ENCODE data around the gene INTS12. TPM values are rescaled to one million over a fixed set of nuclear protein-coding genes. Genes with fewer than 3 reads are reported as not detected.
"Not testable (repeated sequence)": the region's sequence is repeated elsewhere in the genome, so short reads cannot be mapped to it uniquely, and the experiment has no call there.

Gene INTS12
- total RNA-seq, 3 donors from 2014 or later (not counting 1 experiment from before 2014, with no cell fraction given), result 19.4 to 22.8 (median 19.9) TPM

DNA sequence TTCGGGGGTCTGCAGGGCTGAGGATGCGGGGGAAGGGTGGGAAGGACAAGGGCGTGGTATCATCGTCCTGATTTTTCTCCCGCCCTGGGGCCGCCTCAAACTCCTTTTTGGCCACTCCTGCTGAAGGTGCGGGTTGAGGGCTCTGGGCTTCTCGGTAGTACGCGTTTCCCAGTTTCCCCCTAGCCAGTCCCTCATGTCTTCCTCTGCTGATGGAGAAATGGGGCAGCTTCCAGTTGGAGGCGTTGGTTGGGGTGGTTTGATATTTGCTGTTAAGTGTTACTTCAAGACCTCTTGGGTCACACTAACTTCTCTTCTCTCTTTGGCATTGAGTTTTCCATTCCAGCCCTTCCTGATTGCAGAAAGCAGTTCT lies 577 bp upstream of the INTS12 start:
- Histone ChIP-seq H3K27ac (ENCODE audit: low read length) (peak overlapping the region; percentile 72), H3K4me3 (ENCODE audit: low read length) (peak overlapping the region; percentile 94), H3K9me3 (ENCODE audit: control insufficient read depth, insufficient read depth, low read length) (no peaks in the 10 kb centered on the region), H3K27me3 (ENCODE audit: control insufficient read depth, insufficient read depth, low read length) (no peaks in the 10 kb centered on the region), H3K36me3 (ENCODE audit: control insufficient read depth, insufficient read depth, low read length) (no peaks in the 10 kb centered on the region), H3K4me1 (ENCODE audit: control insufficient read depth, insufficient read depth, low read length) (peaks cover 3% of the 10 kb centered on the region)
- DNase-seq (peak in 1 of 2 donors; percentile 45), ATAC-seq (peak; percentile 11 to 19 (median 14))
- H3K4me3 Mint-ChIP-seq, result peak overlapping the region; percentile 97
- H3K36me3 Mint-ChIP-seq, result no peaks in the 10 kb centered on the region
- TF ChIP-seq, protein P1, sequence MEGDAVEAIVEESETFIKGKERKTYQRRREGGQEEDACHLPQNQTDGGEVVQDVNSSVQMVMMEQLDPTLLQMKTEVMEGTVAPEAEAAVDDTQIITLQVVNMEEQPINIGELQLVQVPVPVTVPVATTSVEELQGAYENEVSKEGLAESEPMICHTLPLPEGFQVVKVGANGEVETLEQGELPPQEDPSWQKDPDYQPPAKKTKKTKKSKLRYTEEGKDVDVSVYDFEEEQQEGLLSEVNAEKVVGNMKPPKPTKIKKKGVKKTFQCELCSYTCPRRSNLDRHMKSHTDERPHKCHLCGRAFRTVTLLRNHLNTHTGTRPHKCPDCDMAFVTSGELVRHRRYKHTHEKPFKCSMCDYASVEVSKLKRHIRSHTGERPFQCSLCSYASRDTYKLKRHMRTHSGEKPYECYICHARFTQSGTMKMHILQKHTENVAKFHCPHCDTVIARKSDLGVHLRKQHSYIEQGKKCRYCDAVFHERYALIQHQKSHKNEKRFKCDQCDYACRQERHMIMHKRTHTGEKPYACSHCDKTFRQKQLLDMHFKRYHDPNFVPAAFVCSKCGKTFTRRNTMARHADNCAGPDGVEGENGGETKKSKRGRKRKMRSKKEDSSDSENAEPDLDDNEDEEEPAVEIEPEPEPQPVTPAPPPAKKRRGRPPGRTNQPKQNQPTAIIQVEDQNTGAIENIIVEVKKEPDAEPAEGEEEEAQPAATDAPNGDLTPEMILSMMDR (IDR thresholded peaks at IDR 0.05), result no peak
- WGBS (ENCODE audit: insufficient coverage), result 0% methylated on average over 10 of the region's 11 CpGs
- no peaks in the 10 kb centered on the region for H3K27me3 Mint-ChIP-seq (ENCODE audit: low read depth in 2 of 2)
- no peaks in the 10 kb centered on the region for H3K9me3 Mint-ChIP-seq
- peaks cover 23 to 32% of the 10 kb centered on the region in 2 donors for H3K4me1 Mint-ChIP-seq
- intact Hi-C loops (cut with micrococcal nuclease), result no loop called here
- H3K27ac Mint-ChIP-seq, result peak overlapping the region; percentile 87 to 94

- H3K4me3 ChIP-seq (ENCODE audit: low read length), result peak overlapping the region; percentile 94
- Mint-ChIP-seq H3K27me3 (ENCODE audit: low read depth in 2 of 2) (no peaks in the 10 kb centered on the region), H3K27ac (peak overlapping the region; percentile 87 to 94), H3K9me3 (no peaks in the 10 kb centered on the region), H3K4me3 (peak overlapping the region; percentile 97), H3K36me3 (no peaks in the 10 kb centered on the region), H3K4me1 (peaks cover 23 to 32% of the 10 kb centered on the region in 2 donors)
- no peak overlapping the region for H3K27ac ChIP-seq (ENCODE audit: low read length)
- TF ChIP-seq, protein P1 (IDR thresholded peaks at IDR 0.05), result no peak
- H3K36me3 ChIP-seq (ENCODE audit: control insufficient read depth, insufficient read depth, low read length), result no peaks in the 10 kb centered on the region
- ATAC-seq (no peak), DNase-seq (peak in 1 of 2 donors; percentile 32)
- 33% methylated on average over 7 of the region's 7 CpGs for WGBS (ENCODE audit: insufficient coverage)
- H3K4me1 ChIP-seq (ENCODE audit: control insufficient read depth, insufficient read depth, low read length), result peaks cover 3% of the 10 kb centered on the region
- intact Hi-C loops (cut with micrococcal nuclease), result no loop called here
- H3K27me3 ChIP-seq (ENCODE audit: control insufficient read depth, insufficient read depth, low read length), result no peaks in the 10 kb centered on the region
- H3K9me3 ChIP-seq (ENCODE audit: control insufficient read depth, insufficient read depth, low read length), result no peaks in the 10 kb centered on the region
These were observed 708 bp downstream of the INTS12 start for GRCh38 chr4:105707782-105708180.

- no peak overlapping the region for H3K4me3 Mint-ChIP-seq
- no peak overlapping the region for H3K27ac Mint-ChIP-seq
- H3K27me3 Mint-ChIP-seq (ENCODE audit: low read depth in 2 of 2), result no peaks in the 10 kb centered on the region
- peaks cover 0 to 10% of the 10 kb centered on the region in 2 donors for H3K4me1 Mint-ChIP-seq
- H3K4me1 ChIP-seq (ENCODE audit: control insufficient read depth, insufficient read depth, low read length), result no peaks in the 10 kb centered on the region
- no peak overlapping the region for H3K27ac ChIP-seq (ENCODE audit: low read length)
- intact Hi-C loops (cut with micrococcal nuclease), result no loop called here
- peaks cover 31% of the 10 kb centered on the region for H3K36me3 ChIP-seq (ENCODE audit: control insufficient read depth, insufficient read depth, low read length)
- H3K36me3 Mint-ChIP-seq, result no peaks in the 10 kb centered on the region
- no peaks in the 10 kb centered on the region for H3K27me3 ChIP-seq (ENCODE audit: control insufficient read depth, insufficient read depth, low read length)
- no peak overlapping the region for H3K4me3 ChIP-seq (ENCODE audit: low read length)
- ATAC-seq (no peak), DNase-seq (no peak)
- H3K9me3 ChIP-seq (ENCODE audit: control insufficient read depth, insufficient read depth, low read length), result no peaks in the 10 kb centered on the region
- WGBS (ENCODE audit: insufficient coverage), result 91% methylated on average over 1 of the region's 2 CpGs
- TF ChIP-seq, protein P1 (IDR thresholded peaks at IDR 0.05), result no peak
- H3K9me3 Mint-ChIP-seq, result no peaks in the 10 kb centered on the region
These were observed 9.9 kb downstream of the INTS12 start for GRCh38 chr4:105698607-105699006.

GRCh38 chr4:105695832-105696231 lies 12.7 kb downstream of the INTS12 start:
- H3K36me3 Mint-ChIP-seq, result peaks cover 11% of the 10 kb centered on the region
- ATAC-seq; DNase-seq; H3K9me3 Mint-ChIP-seq; H3K27me3 ChIP-seq (ENCODE audit: control insufficient read depth, insufficient read depth, low read length); H3K27ac Mint-ChIP-seq; H3K4me1 ChIP-seq (ENCODE audit: control insufficient read depth, insufficient read depth, low read length); H3K27ac ChIP-seq (ENCODE audit: low read length); intact Hi-C loops (cut with micrococcal nuclease); H3K27me3 Mint-ChIP-seq (ENCODE audit: low read depth in 2 of 2); H3K4me3 Mint-ChIP-seq; H3K9me3 ChIP-seq (ENCODE audit: control insufficient read depth, insufficient read depth, low read length); H3K4me3 ChIP-seq (ENCODE audit: low read length); H3K4me1 Mint-ChIP-seq: not testable (repeated sequence)
- 90% methylated on average over 8 of the region's 8 CpGs for WGBS (ENCODE audit: insufficient coverage)
- H3K36me3 ChIP-seq (ENCODE audit: control insufficient read depth, insufficient read depth, low read length), result peaks cover 51% of the 10 kb centered on the region

- DNase-seq; H3K27ac Mint-ChIP-seq; H3K4me3 ChIP-seq (ENCODE audit: low read length); H3K27ac ChIP-seq (ENCODE audit: low read length); ATAC-seq; H3K27me3 ChIP-seq (ENCODE audit: control insufficient read depth, insufficient read depth, low read length); H3K4me3 Mint-ChIP-seq; H3K27me3 Mint-ChIP-seq (ENCODE audit: low read depth in 2 of 2); intact Hi-C loops (cut with micrococcal nuclease); H3K9me3 ChIP-seq (ENCODE audit: control insufficient read depth, insufficient read depth, low read length); H3K4me1 Mint-ChIP-seq; H3K9me3 Mint-ChIP-seq; H3K4me1 ChIP-seq (ENCODE audit: control insufficient read depth, insufficient read depth, low read length): not testable (repeated sequence)
- H3K36me3 Mint-ChIP-seq, result peaks cover 11% of the 10 kb centered on the region
- 100% methylated on average over 2 of the region's 5 CpGs for WGBS (ENCODE audit: insufficient coverage)
- H3K36me3 ChIP-seq (ENCODE audit: control insufficient read depth, insufficient read depth, low read length), result peaks cover 59% of the 10 kb centered on the region
These were observed 13.7 kb downstream of the INTS12 start for GRCh38 chr4:105694812-105695211.
